IMR-90 (cell line): ENCODE data around the gene SMU1. TPM values are rescaled to one million over a fixed set of nuclear protein-coding genes. Genes with fewer than 3 reads are reported as not detected.

ENCODE experiments used
- ATAC-seq: fragments of 200-7000 bp; cut with Tn5 transposase; 2 replicates; pipeline ENCODE4 v1.9.1; 2020; ENCODE audit warnings: low read depth, mild to moderate bottlenecking, moderate library complexity
- BruUV-seq: library from RNA; stranded (reverse); fragments of 400-500 nt; replicated peaks from 2 replicates; lab custom pipeline; 2021; lab: Mats Ljungman, UMichigan
- CTCF ChIA-PET: fragments of 300-600 bp; formaldehyde crosslinking; extraction: SDS; loops from one replicate; lab custom pipeline; 2021; ENCODE audit warnings: antibody characterized with exemption; lab: Yijun Ruan, JAX
- POLR2A ChIA-PET: fragments of 300-600 bp; sonication (Branson Sonifier 250); formaldehyde crosslinking; loops from one replicate; lab custom pipeline; 2022; ENCODE audit warnings: antibody characterized with exemption; ENCODE audit not compliant: unreplicated experiment; lab: Charles Lee
- DNase-seq: peaks from one replicate; pipeline ENCODE4 v3.0.0; 2013
- H2AFZ ChIP-seq: replicated peaks from 2 replicates; pipeline ENCODE3; 2013; ENCODE audit warnings: low read length, mild to moderate bottlenecking; ENCODE audit not compliant: poor library complexity
- H2AK5ac ChIP-seq: 2 replicates; pipeline ENCODE4 v1.6.1; 2013; ENCODE audit warnings: low read depth, low read length, inconsistent platforms
- H2AK9ac ChIP-seq: replicated peaks from 2 replicates; pipeline ENCODE3; 2013; ENCODE audit warnings: mild to moderate bottlenecking, low read depth, low read length, moderate library complexity; ENCODE audit not compliant: poor library complexity
- H2BK120ac ChIP-seq: 2 replicates; pipeline ENCODE4 v1.6.1; 2013; ENCODE audit warnings: low read depth, low read length, inconsistent platforms
- H2BK15ac ChIP-seq: 3 replicates; pipeline ENCODE4 v1.6.1; 2013; ENCODE audit warnings: low read depth, low read length, inconsistent platforms
- H2BK20ac ChIP-seq: 2 replicates; pipeline ENCODE4 v1.6.1; 2013; ENCODE audit warnings: low read depth, mild to moderate bottlenecking, inconsistent platforms, low read length, moderate library complexity
- H2BK5ac ChIP-seq: 2 replicates; pipeline ENCODE4 v1.6.1; 2013; ENCODE audit warnings: mild to moderate bottlenecking, low read depth, low read length, inconsistent platforms; ENCODE audit not compliant: poor library complexity, severe bottlenecking
- H3K14ac ChIP-seq: replicated peaks from 2 replicates; pipeline ENCODE4 v1.6.1; 2013; ENCODE audit warnings: low read depth, low read length, inconsistent platforms
- H3K18ac ChIP-seq: 2 replicates; pipeline ENCODE4 v1.6.1; 2013; ENCODE audit warnings: low read depth, low read length, control low read depth
- H3K23ac ChIP-seq: 2 replicates; pipeline ENCODE4 v1.6.1; 2013; ENCODE audit warnings: low read depth, low read length, inconsistent platforms
- H3K27ac ChIP-seq: 2 replicates; pipeline ENCODE4 v1.5.1; 2013; ENCODE audit warnings: mild to moderate bottlenecking, control low read depth, low read length; ENCODE audit not compliant: insufficient read depth
- H3K27me3 ChIP-seq: 2 replicates; pipeline ENCODE4 v1.6.1; 2013; ENCODE audit warnings: low read length; ENCODE audit not compliant: control insufficient read depth, insufficient read depth
- H3K36me3 ChIP-seq: 2 replicates; pipeline ENCODE4 v1.6.1; 2013; ENCODE audit warnings: low read length, mixed read lengths; ENCODE audit not compliant: control insufficient read depth, insufficient read depth
- H3K4ac ChIP-seq: 2 replicates; pipeline ENCODE4 v1.6.1; 2013; ENCODE audit warnings: low read depth, low read length, inconsistent platforms
- H3K4me1 ChIP-seq: 2 replicates; pipeline ENCODE4 v1.6.1; 2013; ENCODE audit warnings: low read length, mixed read lengths; ENCODE audit not compliant: control insufficient read depth, insufficient read depth
- H3K4me2 ChIP-seq: 2 replicates; pipeline ENCODE4 v1.6.1; 2013; ENCODE audit warnings: low read depth, mild to moderate bottlenecking, control low read depth, low read length, moderate library complexity
- H3K4me3 ChIP-seq: 2 replicates; pipeline ENCODE4 v1.5.1; 2013; ENCODE audit warnings: low read depth, mild to moderate bottlenecking, control low read depth, low read length, moderate library complexity; ENCODE audit not compliant: insufficient read depth
- H3K56ac ChIP-seq: 2 replicates; pipeline ENCODE4 v1.6.1; 2013; ENCODE audit warnings: low read length, inconsistent platforms; ENCODE audit not compliant: insufficient read depth; ENCODE audit errors: extremely low read depth
- H3K79me1 ChIP-seq, 2 experiments: 2 replicates each; pipeline ENCODE4 v1.6.1; 2013; ENCODE audit warnings: low read length in 2 of 2, inconsistent platforms in 1 of 2, low read depth in 1 of 2
- H3K9ac ChIP-seq: 2 replicates; pipeline ENCODE4 v1.6.1; 2013; ENCODE audit warnings: low read depth, low read length, control low read depth
- H3K9me1 ChIP-seq: 2 replicates; pipeline ENCODE4 v1.6.1; 2013; ENCODE audit warnings: low read length, inconsistent platforms; ENCODE audit not compliant: insufficient read depth
- H3K9me3 ChIP-seq: 2 replicates; pipeline ENCODE4 v1.6.1; 2013; ENCODE audit warnings: low read length; ENCODE audit not compliant: control insufficient read depth, insufficient read depth
- H4K20me1 ChIP-seq: 2 replicates; pipeline ENCODE4 v1.6.1; 2013; ENCODE audit warnings: low read length, inconsistent platforms; ENCODE audit not compliant: insufficient read depth
- H4K5ac ChIP-seq: 2 replicates; pipeline ENCODE4 v1.6.1; 2013; ENCODE audit warnings: mild to moderate bottlenecking, low read depth, low read length, control low read depth
- H4K8ac ChIP-seq, 2 experiments: 2 replicates each; pipeline ENCODE4 v1.6.1; 2013; ENCODE audit warnings: low read depth in 2 of 2, low read length in 2 of 2, control low read depth in 1 of 2, inconsistent platforms in 1 of 2
- H4K91ac ChIP-seq: 2 replicates; pipeline ENCODE4 v1.6.1; 2013; ENCODE audit warnings: low read depth, low read length, inconsistent platforms; ENCODE audit not compliant: insufficient read depth
- BHLHE40 ChIP-seq: fragments of 150-350 bp; IDR thresholded peaks from 2 replicates; pipeline ENCODE4 v1.6.1; 2016; ENCODE audit warnings: mild to moderate bottlenecking, low read depth, low read length
- CEBPB ChIP-seq: IDR thresholded peaks from 2 replicates; pipeline ENCODE4 v1.6.1; 2012; ENCODE audit warnings: low read depth, low read length, improper control_type of control experiment
- CHD1 ChIP-seq: IDR thresholded peaks from 2 replicates; pipeline ENCODE4 v1.6.1; 2012; ENCODE audit warnings: low read depth, low read length, improper control_type of control experiment
- CTCF ChIP-seq: conservative IDR thresholded peaks from 2 replicates; pipeline ENCODE4 v1.5.1; 2012; ENCODE audit warnings: mild to moderate bottlenecking, low read depth, low read length, improper control_type of control experiment
- MAZ ChIP-seq: IDR thresholded peaks from 2 replicates; pipeline ENCODE4 v1.6.1; 2012; ENCODE audit warnings: low read depth, mild to moderate bottlenecking, low read length, improper control_type of control experiment, moderate library complexity, borderline replicate concordance
- MXI1 ChIP-seq: IDR thresholded peaks from 2 replicates; pipeline ENCODE4 v1.6.1; 2012; ENCODE audit warnings: low read depth, mild to moderate bottlenecking, low read length, moderate library complexity, borderline replicate concordance
- NFE2L2 ChIP-seq: fragments of 150-350 bp; IDR thresholded peaks from 2 replicates; pipeline ENCODE4 v1.6.1; 2016; ENCODE audit warnings: low read depth, mild to moderate bottlenecking, low read length
- POLR2A ChIP-seq: IDR thresholded peaks from 2 replicates; pipeline ENCODE4 v1.6.1; 2012; ENCODE audit warnings: mild to moderate bottlenecking, low read depth, low read length
- RCOR1 ChIP-seq: IDR thresholded peaks from 2 replicates; pipeline ENCODE4 v1.6.1; 2012; ENCODE audit warnings: mild to moderate bottlenecking, low read length, improper control_type of control experiment; ENCODE audit not compliant: insufficient replicate concordance
- RFX5 ChIP-seq: IDR thresholded peaks from 2 replicates; pipeline ENCODE4 v1.8.0; 2012; ENCODE audit warnings: low read depth, mild to moderate bottlenecking, low read length, moderate library complexity
- SMC3 ChIP-seq: fragments of 150-350 bp; IDR thresholded peaks from 2 replicates; pipeline ENCODE4 v1.6.1; 2016; ENCODE audit warnings: low read depth, mild to moderate bottlenecking, antibody characterized with exemption, low read length, moderate library complexity
- USF2 ChIP-seq: fragments of 150-350 bp; IDR thresholded peaks from 2 replicates; pipeline ENCODE4 v1.6.1; 2017; ENCODE audit warnings: mild to moderate bottlenecking, antibody characterized with exemption, low read length, low read depth
- WGBS, 2 experiments: methylation state at CpG; one replicate each; pipeline versions ENCODE4 v1.1.5 to v1.1.7; 2013; ENCODE audit warnings: missing lambda C conversion rate in 2 of 2; ENCODE audit not compliant: insufficient read length in 1 of 2; ENCODE audit errors: extremely low coverage in 2 of 2; 5-methylcytosine and 5-hydroxymethylcytosine counted together
- dilution Hi-C: fragments of 300-500 bp; cut with HindIII; formaldehyde crosslinking; loops from one replicate; pipeline ENCODE4 v1.14.3; 2018; ENCODE audit warnings: low sequenced_read_pairs; ENCODE audit not compliant: unreplicated experiment
- in situ Hi-C: fragments of 300-500 bp; cut with MboI; formaldehyde crosslinking; loops from 3 replicates; pipeline ENCODE4 v1.14.3; 2019; ENCODE audit warnings: low sequenced_read_pairs, inconsistent platforms, mixed read lengths
- intact Hi-C: fragments of 100-400 bp; cut with micrococcal nuclease; formaldehyde crosslinking; loops from 2 replicates; pipeline ENCODE4 v1.10.0; 2022
- polyA plus RNA-seq, 3 experiments: library from polyadenylated mRNA; depleted of rRNA; stranded (reverse); fragments of >200 nt; gene quantifications; 2 replicates each; pipeline ENCODE4 v1.2.3, GENCODE V29; 2012; ENCODE audit warnings: low replicate concordance in 1 of 3
- total RNA-seq: library from RNA; depleted of rRNA; stranded (reverse); fragments of >200 nt; gene quantifications from 2 replicates; pipeline ENCODE4 v1.2.3, GENCODE V29; 2012

Gene SMU1
- total and polyA plus RNA-seq, 2 of the 4 experiments (the other 2 are of a cell fraction) = 11.1 to 36.0 TPM

GRCh38 chr9:33106372-33106771, 29.9 kb upstream of the SMU1 start:
- Histone ChIP-seq H2AK5ac (peak overlapping the region; percentile 73), H3K27me3 (no peaks in the 10 kb centered on the region), H3K9me3 (no peaks in the 10 kb centered on the region), H3K36me3 (peaks cover 2% of the 10 kb centered on the region; the same call in 1 of the 2 replicates), H3K18ac (peak overlapping the region; percentile 82), H3K4ac (peak overlapping the region; percentile 62), H4K91ac (peak overlapping the region; percentile 80; the same call in 1 of the 2 replicates), H4K20me1 (no peaks in the 10 kb centered on the region), H3K23ac (peak overlapping the region; percentile 18; the same call in 1 of the 2 replicates), H2BK15ac (peak overlapping the region; percentile 83; the same call in 2 of the 3 replicates), H4K5ac (peak overlapping the region; percentile 87), H2BK20ac (peak overlapping the region; percentile 68; the same call in 1 of the 2 replicates), H2AK9ac (peak overlapping the region; percentile 6), H2AFZ (peak overlapping the region; percentile 72), H3K4me1 (peaks cover 23% of the 10 kb centered on the region), H3K14ac (peak overlapping the region; percentile 69), H3K9ac (no peak overlapping the region), H2BK120ac (peak overlapping the region; percentile 28), H3K4me3 (no peak overlapping the region), H3K9me1 (peaks cover 29% of the 10 kb centered on the region), H3K79me1 (peaks cover 0 to 16% of the 10 kb centered on the region in 2 experiments; a peak in 1 of 4 replicates), H4K8ac (peak overlapping the region; percentile 83 to 88; a peak in 3 of 4 replicates), H3K4me2 (no peak overlapping the region), H2BK5ac (peak overlapping the region; percentile 73), H3K27ac (no peak overlapping the region), H3K56ac (no peak overlapping the region)
- in situ Hi-C loops = no loop called here
- ChIA-PET POLR2A (no interaction called here), CTCF (interaction anchor here (1.0 kb wide), 1 partner anchor 120 kb away, joined by 4 read pairs; no protein-coding TSS in a partner anchor)
- ATAC-seq = no peak
- no peak for TF ChIP-seq MXI1
- no peak for TF ChIP-seq CHD1
- TF ChIP-seq NFE2L2 = no peak
- TF ChIP-seq RCOR1 = no peak
- TF ChIP-seq CEBPB = no peak
- no peak for TF ChIP-seq BHLHE40
- no peak for TF ChIP-seq CTCF
- TF ChIP-seq POLR2A = no peak
- no peak for TF ChIP-seq MAZ
- no peak for TF ChIP-seq USF2
- TF ChIP-seq RFX5 = no peak
- no peak for TF ChIP-seq SMC3
- DNase-seq = no peak
- BruUV-seq = no TSS peak
- intact Hi-C loops = loop anchor here (2.0 kb wide), 1 partner anchor 26 kb away; no protein-coding TSS in a partner anchor
- no CpG with 5 or more reads among the region's 4 CpGs for WGBS, 2 experiments
- dilution Hi-C loops = no loop called here
